K562 (cell line): ENCODE results near the gene TNIK. TPM values are rescaled to one million over a fixed set of nuclear protein-coding genes. Genes with fewer than 3 reads are reported as not detected.

ENCODE experiments used
- ATAC-seq: fragments of 200-7000 bp; cut with Tn5 transposase; 3 replicates; pipeline ENCODE4 v1.9.1; 2020; ENCODE audit warnings: moderate library complexity
- BruUV-seq: library from RNA; stranded (reverse); fragments of 400-500 nt; replicated peaks from 2 replicates; lab custom pipeline; 2021; lab: Mats Ljungman, UMichigan
- CTCF ChIA-PET: fragments of 300-600 bp; formaldehyde crosslinking; extraction: SDS; loops from one replicate; lab custom pipeline; 2021; ENCODE audit warnings: low intra/inter-chr PET ratio; lab: Yijun Ruan, JAX
- POLR2A ChIA-PET: fragments of 300-600, 350-650 bp; sonication (Branson Sonifier 250); formaldehyde crosslinking; extraction: SDS; loops from one replicate; lab custom pipeline; 2021; ENCODE audit warnings: antibody characterized with exemption, inconsistent platforms; lab: Yijun Ruan, JAX
- DNase-seq, 4 experiments: peaks; one replicate each; pipeline versions ENCODE4 v3.0.0 to v3.0.0-alpha.2; 2011 to 2018; ENCODE audit warnings: low spot score in 3 of 4, mixed read lengths in 3 of 4; ENCODE audit errors: extremely low read depth in 1 of 4
- FAIRE-seq: peaks from 2 replicates; lab custom pipeline; 2011; peaks lifted over from hg19 to GRCh38; lab: Jason Lieb, UNC
- H2AFZ ChIP-seq: 2 replicates; pipeline ENCODE4 v1.6.0; 2011; ENCODE audit warnings: low read depth, low read length, control low read depth, inconsistent platforms
- H3K27ac ChIP-seq: fragments of 200-600 bp; 3 replicates; pipeline ENCODE4 v1.8.0; 2011; ENCODE audit warnings: low read depth, mild to moderate bottlenecking, control low read depth, inconsistent platforms, low read length, moderate library complexity, mixed read lengths; ENCODE audit errors: extremely low read depth
- H3K27me3 ChIP-seq, 2 experiments: fragments of 300-600 bp in 1 of 2; 2 replicates in 1 of 2; 3 replicates in 1 of 2; pipeline versions ENCODE4 v1.6.0 to v1.8.0; 2011; ENCODE audit warnings: inconsistent platforms in 2 of 2, low read length in 2 of 2, mild to moderate bottlenecking in 1 of 2, mixed read lengths in 1 of 2, moderate library complexity in 1 of 2; ENCODE audit not compliant: control insufficient read depth in 2 of 2, insufficient read depth in 2 of 2
- H3K36me3 ChIP-seq: fragments of 300-600 bp; 3 replicates; pipeline ENCODE4 v1.8.0; 2011; ENCODE audit warnings: mild to moderate bottlenecking, low read length, inconsistent platforms; ENCODE audit not compliant: control insufficient read depth, insufficient read depth
- H3K4me1 ChIP-seq, 2 experiments: fragments of 200-600 bp in 1 of 2; replicated peaks in 1 of 2; 2 replicates in 1 of 2; 3 replicates in 1 of 2; pipeline versions ENCODE4 v1.5.1 to v1.8.0; 2011; ENCODE audit warnings: inconsistent platforms in 2 of 2, low read length in 2 of 2, mild to moderate bottlenecking in 1 of 2, mixed read lengths in 1 of 2, moderate library complexity in 1 of 2; ENCODE audit not compliant: control insufficient read depth in 2 of 2, insufficient read depth in 2 of 2
- H3K4me2 ChIP-seq: 2 replicates; pipeline ENCODE4 v1.6.1; 2011; ENCODE audit warnings: low read length, control low read depth, inconsistent platforms, mixed read lengths; ENCODE audit not compliant: insufficient read depth
- H3K4me3 ChIP-seq: fragments of 200-600 bp; sonication (generic), shearing (Covaris generic); 2 replicates; pipeline ENCODE4 v1.5.1; 2016; ENCODE audit warnings: control low read depth, inconsistent platforms
- H3K79me2 ChIP-seq: fragments of 200-600 bp; 3 replicates; pipeline ENCODE4 v1.8.0; 2011; ENCODE audit warnings: low read length, inconsistent platforms; ENCODE audit not compliant: control insufficient read depth, insufficient read depth
- H3K9ac ChIP-seq, 2 experiments: 2 replicates each; pipeline versions ENCODE4 v1.6.0 to v1.6.1; 2011; ENCODE audit warnings: low read depth in 2 of 2, low read length in 2 of 2, control low read depth in 1 of 2, inconsistent platforms in 1 of 2, mild to moderate bottlenecking in 1 of 2, mixed read lengths in 1 of 2; ENCODE audit not compliant: insufficient read depth in 1 of 2
- H3K9me1 ChIP-seq: one replicate; pipeline ENCODE4 v1.6.0; 2011; ENCODE audit warnings: inconsistent platforms, mild to moderate bottlenecking, low read length, moderate library complexity; ENCODE audit not compliant: control insufficient read depth, insufficient read depth
- H3K9me3 ChIP-seq: replicated peaks from 2 replicates; pipeline ENCODE4 v1.5.1; 2011; ENCODE audit warnings: low read depth, low read length, inconsistent platforms; ENCODE audit not compliant: control insufficient read depth, insufficient read depth
- H4K20me1 ChIP-seq: replicated peaks from 2 replicates; pipeline ENCODE4 v1.6.1; 2011; ENCODE audit warnings: low read length, inconsistent platforms, mixed read lengths; ENCODE audit not compliant: control insufficient read depth, insufficient read depth
- CHD1 ChIP-seq: fragments of 200-600 bp; sonication (generic); IDR thresholded peaks from one replicate; pipeline ENCODE4 v1.6.1; 2012; ENCODE audit warnings: mild to moderate bottlenecking, moderate library complexity, low read length, inconsistent platforms
- HDAC3 ChIP-seq: fragments of 450-650 bp; IDR thresholded peaks from 2 replicates; pipeline ENCODE4 v1.6.1; 2018; ENCODE audit warnings: borderline replicate concordance, mild to moderate bottlenecking, moderate library complexity; ENCODE audit not compliant: partially characterized antibody
- IRF2 ChIP-seq: sonication (generic); formaldehyde crosslinking; IDR thresholded peaks from 2 replicates; pipeline ENCODE4 v1.8.1; 2022; ENCODE audit warnings: mild to moderate bottlenecking, missing genetic modification reagents
- MECOM ChIP-seq: fragments of 250-450 bp; sonication (Bioruptor Pico); IDR thresholded peaks from 2 replicates; pipeline ENCODE4 v1.8.0; 2022; ENCODE audit warnings: inconsistent platforms
- NR3C1 ChIP-seq: sonication (generic); formaldehyde crosslinking; IDR thresholded peaks from 2 replicates; pipeline ENCODE4 v1.8.1; 2022; ENCODE audit warnings: missing genetic modification reagents
- USF1 ChIP-seq: sonication (generic); formaldehyde crosslinking; IDR thresholded peaks from 2 replicates; pipeline ENCODE4 v1.9.0; 2022; ENCODE audit warnings: mild to moderate bottlenecking, missing genetic modification reagents
- ZNF217 ChIP-seq: sonication (generic); formaldehyde crosslinking; IDR thresholded peaks from 2 replicates; pipeline ENCODE4 v1.8.0; 2022; ENCODE audit warnings: mild to moderate bottlenecking, missing genetic modification reagents
- ZNF354B ChIP-seq: fragments of 250-450 bp; sonication (Bioruptor Pico); IDR thresholded peaks from 2 replicates; pipeline ENCODE4 v1.4.0; 2020
- ZNF584 ChIP-seq: fragments of 200-800 bp; sonication (Bioruptor generic); IDR thresholded peaks from 2 replicates; pipeline ENCODE4 v1.6.1; 2016; ENCODE audit warnings: low read depth, mild to moderate bottlenecking, missing genetic modification characterization, missing compliant biosample characterization
- WGBS: fragments of 100-300 bp; shearing (Covaris generic); methylation state at CpG from one replicate; pipeline ENCODE4 v1.1.6; 2016; ENCODE audit warnings: low coverage, mixed read lengths; ENCODE audit not compliant: insufficient coverage; ENCODE audit errors: missing lambda C conversion rate; 5-methylcytosine and 5-hydroxymethylcytosine counted together
- in situ Hi-C: fragments of 300-500 bp; cut with MboI; formaldehyde crosslinking; loops from 4 replicates; pipeline ENCODE4 v1.15.0; 2018; ENCODE audit warnings: inconsistent platforms, mixed read lengths
- intact Hi-C: fragments of 100-400 bp; cut with micrococcal nuclease; formaldehyde crosslinking; loops from 2 replicates; pipeline ENCODE4 v1.14.2; 2022
- polyA plus RNA-seq, 8 experiments: library from polyadenylated mRNA; depleted of rRNA in 4 of 8; stranded (reverse) in 5 of 8; unstranded in 3 of 8; fragments of >200 nt; fragmentation: Nextera tagmentation in 2 of 8; fragmentation: Illumina TruSeq in 1 of 8; extraction: Ambion mirVana in 2 of 8; extraction: Trizol in 1 of 8; gene quantifications; 2 replicates each; pipeline versions ENCODE4 v1.2.1 to v1.2.3, GENCODE V29; 2011 to 2014; ENCODE audit warnings: inconsistent platforms in 1 of 8, missing spikeins in 1 of 8
- total RNA-seq, 7 experiments: library from RNA; depleted of rRNA in 6 of 7; stranded (reverse); fragments of >200 nt in 6 of 7; fragmentation: Illumina TruSeq in 2 of 7; extraction: Trizol in 2 of 7; gene quantifications; 2 replicates each; pipeline versions ENCODE4 v1.2.1 to v1.2.3, GENCODE V29; 2011 to 2021; ENCODE audit warnings: low replicate concordance in 1 of 7
- TF ChIP-seq, protein P1 (sequence below): sonication (generic); formaldehyde crosslinking; IDR thresholded peaks from 2 replicates; pipeline ENCODE4 v1.8.1; 2023; ENCODE audit warnings: mild to moderate bottlenecking, missing genetic modification reagents
- TF ChIP-seq, protein P2 (sequence below): fragments of 450-650 bp; formaldehyde crosslinking; IDR thresholded peaks from 2 replicates; pipeline ENCODE4 v1.4.0; 2022; ENCODE audit warnings: missing genetic modification characterization
- TF ChIP-seq, protein P3 (sequence below): sonication (generic); formaldehyde crosslinking; IDR thresholded peaks from 2 replicates; pipeline ENCODE4 v1.8.0; 2022; ENCODE audit warnings: missing genetic modification reagents, mild to moderate bottlenecking, borderline replicate concordance
- TF ChIP-seq, protein P4 (sequence below): sonication (generic); formaldehyde crosslinking; IDR thresholded peaks from 2 replicates; pipeline ENCODE4 v1.8.0; 2022; ENCODE audit warnings: mild to moderate bottlenecking, low read depth, missing genetic modification reagents

TNIK gene
- total and polyA plus RNA-seq, 9 of the 15 experiments (the other 6 are each of a cell fraction or from before 2014, with no cell fraction given) = 6.6 to 39.0 (median 24.7) TPM

DNA sequence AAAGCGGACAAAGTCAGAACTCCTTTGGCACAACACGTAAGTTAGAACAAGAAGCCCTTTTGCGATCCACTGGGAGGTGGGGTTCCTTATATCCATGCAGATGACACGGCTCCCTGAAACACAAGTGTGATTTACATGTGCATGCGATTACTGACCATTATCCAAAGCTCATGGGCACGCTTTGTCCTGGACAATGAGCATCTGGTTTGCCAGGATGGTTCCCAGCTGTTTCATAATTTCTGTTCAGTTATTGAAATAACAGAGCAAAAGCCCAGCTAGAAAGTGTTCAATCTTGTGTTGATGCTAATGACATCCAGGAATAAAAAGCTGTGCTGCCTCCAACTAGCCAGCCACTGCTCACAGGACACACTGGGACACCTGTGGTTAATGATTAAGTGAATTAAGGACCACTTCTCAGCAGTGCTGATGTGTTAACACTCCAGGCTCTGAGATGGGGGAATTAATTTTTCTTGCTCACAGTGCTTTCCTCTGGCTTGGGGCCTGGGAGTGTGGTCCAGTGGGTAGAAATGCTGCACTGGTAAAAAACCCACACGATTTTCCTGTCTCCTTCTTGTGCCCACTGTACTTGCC lies 310.6 kb downstream of the TNIK start (continued):
- TF ChIP-seq CHD1 = no peak
- TF ChIP-seq, protein P1, sequence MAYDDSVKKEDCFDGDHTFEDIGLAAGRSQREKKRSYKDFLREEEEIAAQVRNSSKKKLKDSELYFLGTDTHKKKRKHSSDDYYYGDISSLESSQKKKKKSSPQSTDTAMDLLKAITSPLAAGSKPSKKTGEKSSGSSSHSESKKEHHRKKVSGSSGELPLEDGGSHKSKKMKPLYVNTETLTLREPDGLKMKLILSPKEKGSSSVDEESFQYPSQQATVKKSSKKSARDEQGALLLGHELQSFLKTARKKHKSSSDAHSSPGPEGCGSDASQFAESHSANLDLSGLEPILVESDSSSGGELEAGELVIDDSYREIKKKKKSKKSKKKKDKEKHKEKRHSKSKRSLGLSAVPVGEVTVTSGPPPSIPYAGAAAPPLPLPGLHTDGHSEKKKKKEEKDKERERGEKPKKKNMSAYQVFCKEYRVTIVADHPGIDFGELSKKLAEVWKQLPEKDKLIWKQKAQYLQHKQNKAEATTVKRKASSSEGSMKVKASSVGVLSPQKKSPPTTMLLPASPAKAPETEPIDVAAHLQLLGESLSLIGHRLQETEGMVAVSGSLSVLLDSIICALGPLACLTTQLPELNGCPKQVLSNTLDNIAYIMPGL (CRISPR knock-in tag) = no peak
- TF ChIP-seq USF1 (CRISPR knock-in tag) = no peak
- no peak for TF ChIP-seq ZNF584 (CRISPR knock-in tag)
- TF ChIP-seq, all 486 proteins: peak for 0

- no peaks in the 10 kb centered on the region for H3K79me2 ChIP-seq
- H3K27me3 ChIP-seq = no peaks in the 10 kb centered on the region
- H3K9me1 ChIP-seq = no peaks in the 10 kb centered on the region
- no peaks in the 10 kb centered on the region for H3K4me1 ChIP-seq
- 89% methylated on average over 3 of the region's 3 CpGs for WGBS
- no peak overlapping the region for H3K9ac ChIP-seq
- no peak for DNase-seq
- H4K20me1 ChIP-seq = no peaks in the 10 kb centered on the region
- H2AFZ ChIP-seq = no peak overlapping the region
- H3K4me2 ChIP-seq = no peak overlapping the region
- in situ Hi-C loops (no loop called here), intact Hi-C loops (no loop called here)
- H3K9me3 ChIP-seq = no peaks in the 10 kb centered on the region
- no peak overlapping the region for H3K4me3 ChIP-seq
- no peak overlapping the region for H3K27ac ChIP-seq
- no TSS peak for BruUV-seq
- CTCF ChIA-PET = no interaction called here
- H3K36me3 ChIP-seq = peaks cover 21% of the 10 kb centered on the region; the same call in 2 of the 3 replicates
- no peak for FAIRE-seq
- POLR2A ChIA-PET = interaction anchor here (0.7 to 1.3 kb wide), 2 partner anchors 13 to 54 kb away, joined by 3 read pairs; no protein-coding TSS in a partner anchor
- ATAC-seq = no peak
- no peak for TF ChIP-seq HDAC3
- TF ChIP-seq, protein P2, sequence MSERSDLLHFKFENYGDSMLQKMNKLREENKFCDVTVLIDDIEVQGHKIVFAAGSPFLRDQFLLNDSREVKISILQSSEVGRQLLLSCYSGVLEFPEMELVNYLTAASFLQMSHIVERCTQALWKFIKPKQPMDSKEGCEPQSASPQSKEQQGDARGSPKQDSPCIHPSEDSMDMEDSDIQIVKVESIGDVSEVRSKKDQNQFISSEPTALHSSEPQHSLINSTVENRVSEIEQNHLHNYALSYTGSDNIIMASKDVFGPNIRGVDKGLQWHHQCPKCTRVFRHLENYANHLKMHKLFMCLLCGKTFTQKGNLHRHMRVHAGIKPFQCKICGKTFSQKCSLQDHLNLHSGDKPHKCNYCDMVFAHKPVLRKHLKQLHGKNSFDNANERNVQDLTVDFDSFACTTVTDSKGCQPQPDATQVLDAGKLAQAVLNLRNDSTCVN (CRISPR knock-in tag) = no peak
- TF ChIP-seq, protein P3, sequence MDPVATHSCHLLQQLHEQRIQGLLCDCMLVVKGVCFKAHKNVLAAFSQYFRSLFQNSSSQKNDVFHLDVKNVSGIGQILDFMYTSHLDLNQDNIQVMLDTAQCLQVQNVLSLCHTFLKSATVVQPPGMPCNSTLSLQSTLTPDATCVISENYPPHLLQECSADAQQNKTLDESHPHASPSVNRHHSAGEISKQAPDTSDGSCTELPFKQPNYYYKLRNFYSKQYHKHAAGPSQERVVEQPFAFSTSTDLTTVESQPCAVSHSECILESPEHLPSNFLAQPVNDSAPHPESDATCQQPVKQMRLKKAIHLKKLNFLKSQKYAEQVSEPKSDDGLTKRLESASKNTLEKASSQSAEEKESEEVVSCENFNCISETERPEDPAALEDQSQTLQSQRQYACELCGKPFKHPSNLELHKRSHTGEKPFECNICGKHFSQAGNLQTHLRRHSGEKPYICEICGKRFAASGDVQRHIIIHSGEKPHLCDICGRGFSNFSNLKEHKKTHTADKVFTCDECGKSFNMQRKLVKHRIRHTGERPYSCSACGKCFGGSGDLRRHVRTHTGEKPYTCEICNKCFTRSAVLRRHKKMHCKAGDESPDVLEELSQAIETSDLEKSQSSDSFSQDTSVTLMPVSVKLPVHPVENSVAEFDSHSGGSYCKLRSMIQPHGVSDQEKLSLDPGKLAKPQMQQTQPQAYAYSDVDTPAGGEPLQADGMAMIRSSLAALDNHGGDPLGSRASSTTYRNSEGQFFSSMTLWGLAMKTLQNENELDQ (CRISPR knock-in tag) = no peak
- TF ChIP-seq MECOM (CRISPR knock-in tag) = no peak
- TF ChIP-seq ZNF354B (CRISPR knock-in tag) = no peak
- no peak for TF ChIP-seq NR3C1 (CRISPR knock-in tag)
- TF ChIP-seq IRF2 = no peak
- TF ChIP-seq ZNF217 (CRISPR knock-in tag) = no peak
- TF ChIP-seq, protein P4, sequence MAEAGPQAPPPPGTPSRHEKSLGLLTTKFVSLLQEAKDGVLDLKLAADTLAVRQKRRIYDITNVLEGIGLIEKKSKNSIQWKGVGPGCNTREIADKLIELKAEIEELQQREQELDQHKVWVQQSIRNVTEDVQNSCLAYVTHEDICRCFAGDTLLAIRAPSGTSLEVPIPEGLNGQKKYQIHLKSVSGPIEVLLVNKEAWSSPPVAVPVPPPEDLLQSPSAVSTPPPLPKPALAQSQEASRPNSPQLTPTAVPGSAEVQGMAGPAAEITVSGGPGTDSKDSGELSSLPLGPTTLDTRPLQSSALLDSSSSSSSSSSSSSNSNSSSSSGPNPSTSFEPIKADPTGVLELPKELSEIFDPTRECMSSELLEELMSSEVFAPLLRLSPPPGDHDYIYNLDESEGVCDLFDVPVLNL (CRISPR knock-in tag) = no peak
Measured at GRCh38 chr3:171145798-171146197, 314.4 kb downstream of the TNIK start.
